C4-2B (cell line): ENCODE data around the gene SMTNL1.

Source experiments
- H3K27ac ChIP-seq: fragments of 450-650 bp; 2 replicates; pipeline ENCODE4 v1.5.1; 2017
- ZFX ChIP-seq: fragments of 450-650 bp; IDR thresholded peaks from 2 replicates; pipeline ENCODE4 v1.6.1; 2017
- TF ChIP-seq, protein P1 (sequence below): fragments of 450-650 bp; conservative IDR thresholded peaks from 2 replicates; pipeline ENCODE4 v1.5.1; 2017; ENCODE audit warnings: mild to moderate bottlenecking

SMTNL1 gene

GRCh38 chr11:57500926-57501325 is 36.5 kb upstream of the SMTNL1 start:
- H3K27ac ChIP-seq = peak overlapping the region; percentile 86
- TF ChIP-seq, protein P1, sequence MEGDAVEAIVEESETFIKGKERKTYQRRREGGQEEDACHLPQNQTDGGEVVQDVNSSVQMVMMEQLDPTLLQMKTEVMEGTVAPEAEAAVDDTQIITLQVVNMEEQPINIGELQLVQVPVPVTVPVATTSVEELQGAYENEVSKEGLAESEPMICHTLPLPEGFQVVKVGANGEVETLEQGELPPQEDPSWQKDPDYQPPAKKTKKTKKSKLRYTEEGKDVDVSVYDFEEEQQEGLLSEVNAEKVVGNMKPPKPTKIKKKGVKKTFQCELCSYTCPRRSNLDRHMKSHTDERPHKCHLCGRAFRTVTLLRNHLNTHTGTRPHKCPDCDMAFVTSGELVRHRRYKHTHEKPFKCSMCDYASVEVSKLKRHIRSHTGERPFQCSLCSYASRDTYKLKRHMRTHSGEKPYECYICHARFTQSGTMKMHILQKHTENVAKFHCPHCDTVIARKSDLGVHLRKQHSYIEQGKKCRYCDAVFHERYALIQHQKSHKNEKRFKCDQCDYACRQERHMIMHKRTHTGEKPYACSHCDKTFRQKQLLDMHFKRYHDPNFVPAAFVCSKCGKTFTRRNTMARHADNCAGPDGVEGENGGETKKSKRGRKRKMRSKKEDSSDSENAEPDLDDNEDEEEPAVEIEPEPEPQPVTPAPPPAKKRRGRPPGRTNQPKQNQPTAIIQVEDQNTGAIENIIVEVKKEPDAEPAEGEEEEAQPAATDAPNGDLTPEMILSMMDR = no peak
- TF ChIP-seq ZFX = no peak

DNA sequence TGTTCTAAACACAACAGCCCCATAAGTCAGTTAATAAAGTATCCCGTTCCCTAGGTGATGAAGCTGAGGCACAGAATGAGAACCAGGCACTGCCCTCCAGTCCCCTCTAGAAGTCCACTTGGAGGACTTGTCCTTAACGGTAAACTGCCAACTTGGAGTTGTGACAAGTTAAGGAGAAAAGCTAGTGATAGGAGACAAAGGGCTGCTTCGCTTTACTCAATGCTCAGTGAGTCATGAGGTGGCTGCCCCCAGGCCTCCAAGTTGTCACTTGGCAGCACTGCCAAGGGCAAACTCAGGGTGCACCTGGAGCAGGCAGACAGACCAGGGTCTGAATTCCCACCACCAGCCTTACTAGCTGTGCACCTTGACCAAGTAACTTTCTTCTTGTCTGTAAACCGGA is 35.4 kb upstream of the SMTNL1 start:
- TF ChIP-seq, protein P1 = no peak
- no peak for TF ChIP-seq ZFX
- H3K27ac ChIP-seq = peak overlapping the region; percentile 86

DNA sequence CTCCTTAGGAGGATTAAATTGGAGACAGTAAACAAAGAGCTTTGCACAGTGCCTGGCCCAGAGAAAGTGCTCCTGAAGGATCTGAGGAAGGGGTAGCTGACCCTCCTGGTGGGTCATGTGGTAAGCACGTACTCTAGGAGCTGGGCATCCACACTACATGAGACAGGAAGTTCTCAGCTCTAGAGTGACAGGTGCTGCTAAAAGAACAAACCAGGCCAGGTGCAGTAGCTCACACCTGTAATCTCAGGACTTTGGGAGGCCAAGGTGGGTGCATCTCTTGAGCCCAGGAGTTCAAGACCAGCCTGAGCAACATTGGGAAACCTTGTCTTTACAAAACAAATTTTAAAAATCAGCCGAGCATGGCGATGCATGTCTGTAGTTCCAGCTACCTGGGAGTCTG is 35.0 kb upstream of the SMTNL1 start:
- no peak for TF ChIP-seq ZFX
- TF ChIP-seq, protein P1 = no peak
- H3K27ac ChIP-seq = peak overlapping the region; percentile 86

DNA sequence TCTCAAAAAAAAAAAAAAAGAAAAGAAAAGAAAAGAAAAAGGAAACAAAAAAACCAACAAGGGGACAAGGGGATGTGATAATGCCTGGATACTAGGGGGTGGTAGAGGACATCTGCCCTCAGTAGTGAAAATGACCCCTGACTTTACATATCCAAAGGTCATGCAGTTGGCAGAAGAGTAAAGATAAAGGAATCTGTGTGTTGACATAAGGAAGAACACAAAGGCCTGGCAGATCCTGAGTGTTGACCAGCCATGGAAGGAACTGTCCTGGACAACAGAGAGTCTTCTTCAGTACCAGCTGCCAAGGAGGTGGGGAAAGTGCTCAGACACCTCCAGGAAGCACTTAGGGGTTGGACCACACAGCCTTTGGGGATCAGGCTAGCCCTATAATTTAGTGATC is 34.5 kb upstream of the SMTNL1 start:
- TF ChIP-seq, protein P1 = no peak
- TF ChIP-seq ZFX = no peak
- H3K27ac ChIP-seq = peak overlapping the region; percentile 86

DNA sequence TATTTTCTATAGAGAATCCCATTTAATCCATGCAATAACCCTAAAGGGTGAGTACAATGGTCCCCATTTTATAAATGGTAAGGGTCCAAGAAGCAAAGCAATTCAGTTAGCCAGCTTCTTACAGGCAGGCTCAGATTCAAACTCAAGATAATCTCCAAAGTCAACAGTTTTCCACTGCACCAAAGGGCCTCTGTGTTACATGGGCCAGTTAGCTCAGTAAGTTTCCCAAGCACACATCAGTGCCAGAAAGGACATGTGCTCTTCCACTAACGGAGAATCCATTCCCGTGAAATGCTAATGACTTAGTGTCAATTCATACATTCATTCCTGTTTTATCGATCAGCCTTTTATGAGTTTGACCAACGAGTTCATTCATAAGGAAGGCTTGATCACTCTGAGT is 32.9 kb upstream of the SMTNL1 start:
- TF ChIP-seq ZFX = no peak
- TF ChIP-seq, protein P1 = no peak
- peak overlapping the region; percentile 86; the same call in 1 of the 2 replicates for H3K27ac ChIP-seq

GRCh38 chr11:57506522-57506921 is 30.9 kb upstream of the SMTNL1 start:
- peak overlapping the region; percentile 86 for H3K27ac ChIP-seq
- TF ChIP-seq ZFX = no peak
- TF ChIP-seq, protein P1 = no peak

DNA sequence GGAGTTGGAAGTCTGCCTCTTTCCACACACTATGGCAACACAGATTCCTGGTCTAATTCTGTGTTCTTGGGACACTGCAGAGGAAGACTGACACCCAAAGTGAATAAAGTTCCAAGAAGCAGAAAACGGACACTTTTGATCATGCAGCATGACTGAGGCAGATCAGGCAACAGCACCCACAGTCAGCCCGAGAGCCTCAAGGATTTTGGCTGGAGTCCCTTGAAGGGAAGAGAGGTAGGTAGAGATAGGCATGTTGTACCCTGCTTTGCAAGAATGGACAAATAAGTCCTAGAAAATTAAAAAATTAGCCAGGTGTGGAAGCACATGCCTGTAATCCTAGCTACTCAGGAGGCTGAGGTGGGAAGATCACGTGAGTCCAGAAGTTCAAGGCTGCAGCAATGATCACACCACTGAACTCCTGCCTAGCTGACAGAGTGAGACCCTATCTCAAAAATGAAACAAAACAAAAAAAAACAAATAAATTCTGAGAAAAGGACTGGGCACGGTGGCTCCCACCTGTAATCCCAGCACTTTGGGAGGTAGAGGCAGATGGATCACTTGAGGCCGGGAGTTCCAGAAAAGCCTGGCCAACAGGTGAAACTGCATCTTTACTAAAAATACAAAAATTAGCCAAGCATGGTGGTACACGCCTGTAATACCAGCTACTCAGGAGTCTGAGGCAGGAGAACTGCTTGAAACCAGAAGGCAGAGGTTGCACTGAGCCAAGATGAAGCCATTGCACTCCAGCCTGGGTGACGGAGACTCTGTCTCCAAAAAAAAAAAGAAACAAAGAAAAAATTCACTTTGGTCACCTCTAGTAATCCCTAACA is 28.8 kb upstream of the SMTNL1 start:
- TF ChIP-seq, protein P1 = no peak
- no peak for TF ChIP-seq ZFX
- peak overlapping the region; percentile 60 for H3K27ac ChIP-seq
